ENCODE data around the gene TCP11.

Gene TCP11

GRCh38 chr6:35096129-35096862, 44.8 kb downstream of the TCP11 start:
- no peak for DNase-seq (ENCODE audit: low read depth in 4 of 4, low spot score in 1 of 4)

GRCh38 chr6:35094183-35094582, 47.0 kb downstream of the TCP11 start:
- no peak for DNase-seq (ENCODE audit: low read depth in 4 of 4, low spot score in 1 of 4)

GRCh38 chr6:35093783-35094182, 47.4 kb downstream of the TCP11 start:
- no peak for DNase-seq (ENCODE audit: low read depth in 4 of 4, low spot score in 1 of 4)

GRCh38 chr6:35093118-35093445, 48.1 kb downstream of the TCP11 start:
- no peak for DNase-seq (ENCODE audit: low read depth in 4 of 4, low spot score in 1 of 4)

- DNase-seq (ENCODE audit: low read depth in 4 of 4, low spot score in 1 of 4), result no peak
Observed at GRCh38 chr6:35092362-35093117, 48.6 kb downstream of the TCP11 start.

- DNase-seq (ENCODE audit: low read depth in 4 of 4, low spot score in 1 of 4), result no peak
Observed at GRCh38 chr6:35091346-35092083, 49.6 kb downstream of the TCP11 start.

- DNase-seq (ENCODE audit: low read depth in 4 of 4, low spot score in 1 of 4), result no peak
Observed at GRCh38 chr6:35090734-35091133, 50.4 kb downstream of the TCP11 start.

- DNase-seq (ENCODE audit: low read depth in 4 of 4, low spot score in 1 of 4), result no peak
Observed at GRCh38 chr6:35089935-35090505, 51.1 kb downstream of the TCP11 start.

GRCh38 chr6:35089216-35089934, 51.8 kb downstream of the TCP11 start:
- DNase-seq (ENCODE audit: low read depth in 4 of 4, low spot score in 1 of 4), result no peak

- no peak for DNase-seq (ENCODE audit: low read depth in 4 of 4, low spot score in 1 of 4)
Observed at GRCh38 chr6:35088281-35089215, 52.6 kb downstream of the TCP11 start.

GRCh38 chr6:35087361-35088280, 53.5 kb downstream of the TCP11 start:
- DNase-seq (ENCODE audit: low read depth in 4 of 4, low spot score in 1 of 4), result no peak

- no peak for DNase-seq (ENCODE audit: low read depth in 4 of 4, low spot score in 1 of 4)
Observed at GRCh38 chr6:35086636-35087360, 54.3 kb downstream of the TCP11 start.

GRCh38 chr6:35086282-35086632, 54.9 kb downstream of the TCP11 start:
- no peak for DNase-seq (ENCODE audit: low read depth in 4 of 4, low spot score in 1 of 4)

- no peak for DNase-seq (ENCODE audit: low read depth in 4 of 4, low spot score in 1 of 4)
Observed at GRCh38 chr6:35085359-35086281, 55.5 kb downstream of the TCP11 start.

- no peak for DNase-seq (ENCODE audit: low read depth in 4 of 4, low spot score in 1 of 4)
Observed at GRCh38 chr6:35084511-35085203, 56.5 kb downstream of the TCP11 start.

- no peak for DNase-seq (ENCODE audit: low read depth in 4 of 4, low spot score in 1 of 4)
Observed at GRCh38 chr6:35084041-35084491, 57.1 kb downstream of the TCP11 start.

- no peak for DNase-seq (ENCODE audit: low read depth in 4 of 4, low spot score in 1 of 4)
Observed at GRCh38 chr6:35083507-35083906, 57.6 kb downstream of the TCP11 start.

Measured in stimulated activated CD4-positive, alpha-beta T cell treated with anti-CD3 and anti-CD28 coated beads, Interleukin-1b, Interleukin-23, amount 100 ng/mL, for 24 hours (primary cell).